Measurements from ENCODE around the gene TAGLN.

Gene TAGLN

GRCh38 chr11:117229931-117230285, 30.7 kb downstream of the TAGLN start:
- DNase-seq (ENCODE audit: extremely low read depth in 1 of 2, low read depth in 1 of 2) = no peak

- no peak for DNase-seq (ENCODE audit: extremely low read depth in 1 of 2, low read depth in 1 of 2)
Observed at GRCh38 chr11:117230286-117230961, 31.3 kb downstream of the TAGLN start.

- no peak for DNase-seq (ENCODE audit: extremely low read depth in 1 of 2, low read depth in 1 of 2)
Observed at GRCh38 chr11:117230999-117231841, 32.0 kb downstream of the TAGLN start.

GRCh38 chr11:117231842-117232091, 32.6 kb downstream of the TAGLN start, which contains the start of gene PCSK7:
Gene PCSK7 (minus strand): TSS chr11:117232073. CDS start chr11:117229844, 2,229 bp downstream.
- no peak for DNase-seq (ENCODE audit: extremely low read depth in 1 of 2, low read depth in 1 of 2)

- DNase-seq (ENCODE audit: extremely low read depth in 1 of 2, low read depth in 1 of 2) = peak in 1 of 2 donors; percentile 61
Observed at GRCh38 chr11:117232092-117232878, 33.1 kb downstream of the TAGLN start, which contains the start of gene RNF214. Gene RNF214 (plus strand): TSS chr11:117232671. CDS start chr11:117234273, 1,602 bp downstream.

- DNase-seq (ENCODE audit: extremely low read depth in 1 of 2, low read depth in 1 of 2) = no peak
Observed at GRCh38 chr11:117232911-117233409, 33.8 kb downstream of the TAGLN start.

GRCh38 chr11:117238221-117238620, 39.1 kb downstream of the TAGLN start:
- DNase-seq (ENCODE audit: extremely low read depth in 1 of 2, low read depth in 1 of 2) = no peak

- no peak for DNase-seq (ENCODE audit: extremely low read depth in 1 of 2, low read depth in 1 of 2)
Observed at GRCh38 chr11:117239295-117239694, 40.1 kb downstream of the TAGLN start.

- DNase-seq (ENCODE audit: extremely low read depth in 1 of 2, low read depth in 1 of 2) = no peak
Observed at GRCh38 chr11:117248341-117248740, 49.2 kb downstream of the TAGLN start.

GRCh38 chr11:117249571-117249970, 50.4 kb downstream of the TAGLN start:
- no peak for DNase-seq (ENCODE audit: extremely low read depth in 1 of 2, low read depth in 1 of 2)

- no peak for DNase-seq (ENCODE audit: extremely low read depth in 1 of 2, low read depth in 1 of 2)
Observed at GRCh38 chr11:117251506-117251905, 52.3 kb downstream of the TAGLN start.

GRCh38 chr11:117255966-117256365, 56.8 kb downstream of the TAGLN start:
- DNase-seq (ENCODE audit: extremely low read depth in 1 of 2, low read depth in 1 of 2) = no peak

- no peak for DNase-seq (ENCODE audit: extremely low read depth in 1 of 2, low read depth in 1 of 2)
Observed at GRCh38 chr11:117256573-117256972, 57.4 kb downstream of the TAGLN start.

All from activated CD8-positive, alpha-beta memory T cell treated with anti-CD3 and anti-CD28 coated beads for 1 hour (primary cell).